A549 (cell line): ENCODE measurements around the gene KLHL29.

Experiments
- CBX8 ChIP-seq: fragments of 200-600 bp; sonication (generic); IDR thresholded peaks from 2 replicates; pipeline ENCODE4 v1.6.1; 2016
- HOXB13 ChIP-seq: fragments of 250-450 bp; sonication (Bioruptor Pico); IDR thresholded peaks from 2 replicates; pipeline ENCODE4 v1.5.0; 2020; ENCODE audit warnings: low read depth, mild to moderate bottlenecking, moderate library complexity
- KDM1A ChIP-seq: fragments of 200-600 bp; sonication (generic); IDR thresholded peaks from 2 replicates; pipeline ENCODE4 v1.6.1; 2016; ENCODE audit warnings: low read depth, mild to moderate bottlenecking
- MAFK ChIP-seq: fragments of 450-650 bp; IDR thresholded peaks from 2 replicates; pipeline ENCODE4 v1.6.1; 2014; ENCODE audit not compliant: partially characterized antibody
- POLR2AphosphoS2 ChIP-seq: conservative IDR thresholded peaks from 2 replicates; pipeline ENCODE4 v1.6.1; 2012; ENCODE audit warnings: low read length, improper control_type of control experiment, inconsistent platforms
- REST ChIP-seq: fragments of 200-600 bp; sonication (generic); IDR thresholded peaks from 2 replicates; pipeline ENCODE4 v1.6.1; 2016; ENCODE audit warnings: antibody characterized with exemption, mild to moderate bottlenecking, moderate library complexity
- SREBF2 ChIP-seq: fragments of 450-650 bp; IDR thresholded peaks from 2 replicates; pipeline ENCODE4 v1.6.1; 2014; ENCODE audit warnings: mild to moderate bottlenecking, moderate library complexity
- ZC3H11A ChIP-seq: fragments of 450-650 bp; IDR thresholded peaks from 2 replicates; pipeline ENCODE4 v1.6.1; 2014; ENCODE audit warnings: antibody characterized with exemption, mild to moderate bottlenecking
- TF ChIP-seq, protein P1 (sequence below): fragments of >200 bp; sonication (Bioruptor Twin); formaldehyde crosslinking; IDR thresholded peaks from 3 replicates; pipeline ENCODE4 v1.6.1; 2016
- TF ChIP-seq, protein P2 (sequence below): fragments of >200 bp; sonication (Bioruptor Twin); formaldehyde crosslinking; IDR thresholded peaks from 3 replicates; pipeline ENCODE4 v1.5.1; 2016

DNA sequence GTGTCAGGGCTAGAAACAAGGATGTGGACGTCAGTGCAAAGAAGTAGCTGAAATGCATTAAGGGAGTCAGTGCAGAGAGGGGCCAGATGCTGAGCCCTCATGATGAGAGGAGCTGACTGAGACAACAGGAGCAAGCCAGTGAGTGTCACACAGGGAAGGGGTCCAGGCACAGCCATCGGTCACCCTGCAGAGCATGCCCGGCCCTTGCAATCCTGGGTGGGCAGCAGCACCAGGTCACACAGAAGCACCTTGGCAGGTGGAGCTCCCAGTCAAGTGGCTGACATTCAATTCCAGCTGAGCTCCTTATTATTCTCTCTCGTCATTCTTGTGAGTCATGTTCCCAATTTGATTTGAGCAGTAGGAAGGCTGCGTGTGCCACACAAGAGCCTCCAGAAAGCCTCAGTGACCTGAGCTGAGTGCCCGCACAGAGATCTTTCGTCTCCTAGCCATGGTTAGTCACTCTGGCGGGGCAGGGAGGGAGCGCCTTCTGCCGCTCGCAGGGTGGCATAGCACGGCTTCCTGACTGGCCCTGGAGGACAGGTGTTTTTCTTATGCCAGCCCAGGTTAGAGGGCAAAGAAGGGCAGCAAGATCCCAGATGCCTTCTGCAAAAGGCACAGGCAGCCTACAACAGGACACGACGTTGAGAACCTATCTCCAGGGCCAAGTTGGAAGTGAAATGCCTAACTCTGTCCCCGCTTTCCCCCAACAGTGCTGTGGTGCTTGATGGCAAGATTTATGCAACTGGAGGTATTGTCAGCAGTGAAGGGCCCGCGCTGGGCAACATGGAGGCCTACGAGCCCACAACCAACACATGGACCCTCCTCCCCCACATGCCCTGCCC is 321.0 kb downstream of the KLHL29 start:
- TF ChIP-seq, protein P1, sequence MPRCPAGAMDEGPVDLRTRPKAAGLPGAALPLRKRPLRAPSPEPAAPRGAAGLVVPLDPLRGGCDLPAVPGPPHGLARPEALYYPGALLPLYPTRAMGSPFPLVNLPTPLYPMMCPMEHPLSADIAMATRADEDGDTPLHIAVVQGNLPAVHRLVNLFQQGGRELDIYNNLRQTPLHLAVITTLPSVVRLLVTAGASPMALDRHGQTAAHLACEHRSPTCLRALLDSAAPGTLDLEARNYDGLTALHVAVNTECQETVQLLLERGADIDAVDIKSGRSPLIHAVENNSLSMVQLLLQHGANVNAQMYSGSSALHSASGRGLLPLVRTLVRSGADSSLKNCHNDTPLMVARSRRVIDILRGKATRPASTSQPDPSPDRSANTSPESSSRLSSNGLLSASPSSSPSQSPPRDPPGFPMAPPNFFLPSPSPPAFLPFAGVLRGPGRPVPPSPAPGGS = no peak
- TF ChIP-seq, protein P2, sequence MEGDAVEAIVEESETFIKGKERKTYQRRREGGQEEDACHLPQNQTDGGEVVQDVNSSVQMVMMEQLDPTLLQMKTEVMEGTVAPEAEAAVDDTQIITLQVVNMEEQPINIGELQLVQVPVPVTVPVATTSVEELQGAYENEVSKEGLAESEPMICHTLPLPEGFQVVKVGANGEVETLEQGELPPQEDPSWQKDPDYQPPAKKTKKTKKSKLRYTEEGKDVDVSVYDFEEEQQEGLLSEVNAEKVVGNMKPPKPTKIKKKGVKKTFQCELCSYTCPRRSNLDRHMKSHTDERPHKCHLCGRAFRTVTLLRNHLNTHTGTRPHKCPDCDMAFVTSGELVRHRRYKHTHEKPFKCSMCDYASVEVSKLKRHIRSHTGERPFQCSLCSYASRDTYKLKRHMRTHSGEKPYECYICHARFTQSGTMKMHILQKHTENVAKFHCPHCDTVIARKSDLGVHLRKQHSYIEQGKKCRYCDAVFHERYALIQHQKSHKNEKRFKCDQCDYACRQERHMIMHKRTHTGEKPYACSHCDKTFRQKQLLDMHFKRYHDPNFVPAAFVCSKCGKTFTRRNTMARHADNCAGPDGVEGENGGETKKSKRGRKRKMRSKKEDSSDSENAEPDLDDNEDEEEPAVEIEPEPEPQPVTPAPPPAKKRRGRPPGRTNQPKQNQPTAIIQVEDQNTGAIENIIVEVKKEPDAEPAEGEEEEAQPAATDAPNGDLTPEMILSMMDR = no peak
- no peak for TF ChIP-seq REST
- no peak for TF ChIP-seq POLR2AphosphoS2
- no peak for TF ChIP-seq ZC3H11A
- no peak for TF ChIP-seq KDM1A
- no peak for TF ChIP-seq MAFK
- TF ChIP-seq SREBF2 = no peak
- no peak for TF ChIP-seq CBX8
- TF ChIP-seq HOXB13 (CRISPR knock-in tag) = no peak
